Myometrial cell (primary cell): ENCODE data around the gene DRC3. TPM values are rescaled to one million over a fixed set of nuclear protein-coding genes. Genes with fewer than 3 reads are reported as not detected.

Experiments
- total RNA-seq: library from RNA; depleted of rRNA; stranded (reverse); fragments of >200 nt; gene quantifications from 2 replicates; pipeline ENCODE4 v1.2.3, GENCODE V29; 2015

Gene DRC3, protein sequence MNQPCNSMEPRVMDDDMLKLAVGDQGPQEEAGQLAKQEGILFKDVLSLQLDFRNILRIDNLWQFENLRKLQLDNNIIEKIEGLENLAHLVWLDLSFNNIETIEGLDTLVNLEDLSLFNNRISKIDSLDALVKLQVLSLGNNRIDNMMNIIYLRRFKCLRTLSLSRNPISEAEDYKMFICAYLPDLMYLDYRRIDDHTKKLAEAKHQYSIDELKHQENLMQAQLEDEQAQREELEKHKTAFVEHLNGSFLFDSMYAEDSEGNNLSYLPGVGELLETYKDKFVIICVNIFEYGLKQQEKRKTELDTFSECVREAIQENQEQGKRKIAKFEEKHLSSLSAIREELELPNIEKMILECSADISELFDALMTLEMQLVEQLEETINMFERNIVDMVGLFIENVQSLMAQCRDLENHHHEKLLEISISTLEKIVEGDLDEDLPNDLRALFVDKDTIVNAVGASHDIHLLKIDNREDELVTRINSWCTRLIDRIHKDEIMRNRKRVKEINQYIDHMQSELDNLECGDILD
- under 0.01 TPM in 2 replicates for total RNA-seq

DNA sequence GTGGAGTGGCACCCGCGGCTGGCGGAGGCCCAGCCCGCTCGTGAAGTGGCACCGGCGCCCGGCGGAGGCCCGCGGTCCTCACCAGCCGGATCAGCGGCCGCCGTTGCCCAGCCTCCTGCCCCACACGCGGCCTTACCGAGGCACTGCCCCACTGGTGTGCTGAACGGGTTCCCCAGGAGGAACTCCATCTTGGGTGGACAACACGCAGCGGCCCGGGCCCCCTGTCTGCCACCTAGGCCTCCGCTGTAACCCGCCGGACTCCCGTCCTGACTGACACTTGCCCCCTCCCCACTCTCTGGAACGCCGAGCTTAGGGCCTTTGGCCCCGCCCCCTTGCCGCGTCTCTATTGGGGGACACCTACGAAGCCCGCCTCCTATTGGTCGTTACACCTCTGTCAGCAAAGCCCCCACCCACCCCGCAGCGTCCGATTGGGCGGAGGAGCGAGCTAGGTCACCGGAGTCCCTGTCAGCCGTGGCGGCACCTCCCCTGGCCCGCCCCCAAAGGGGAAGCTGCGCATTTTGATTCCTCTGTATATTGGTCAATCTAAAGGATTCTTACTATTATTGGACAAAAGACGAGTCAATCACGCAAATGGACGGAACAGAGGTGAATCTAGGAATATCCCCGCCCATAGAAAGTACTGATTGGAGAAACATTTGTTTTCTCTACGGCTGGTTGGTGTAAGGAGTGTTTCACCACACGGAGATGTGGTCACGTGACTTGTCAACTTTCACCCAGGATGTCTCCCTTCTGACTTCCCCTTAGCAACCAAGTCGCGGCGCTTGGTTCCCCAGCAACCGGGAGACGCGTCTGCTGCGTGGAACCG is at the start of gene DRC3, which contains the start of gene TOM1L2:
Gene DRC3 (plus strand): TSS at position 737 of the 826 bp plus-strand sequence. CDS start 4,737 bp downstream, outside the sequence.
Gene TOM1L2 (minus strand): TSS at position 275 of the 826 bp plus-strand sequence. CDS start 87 bp downstream, at position 188.

DNA sequence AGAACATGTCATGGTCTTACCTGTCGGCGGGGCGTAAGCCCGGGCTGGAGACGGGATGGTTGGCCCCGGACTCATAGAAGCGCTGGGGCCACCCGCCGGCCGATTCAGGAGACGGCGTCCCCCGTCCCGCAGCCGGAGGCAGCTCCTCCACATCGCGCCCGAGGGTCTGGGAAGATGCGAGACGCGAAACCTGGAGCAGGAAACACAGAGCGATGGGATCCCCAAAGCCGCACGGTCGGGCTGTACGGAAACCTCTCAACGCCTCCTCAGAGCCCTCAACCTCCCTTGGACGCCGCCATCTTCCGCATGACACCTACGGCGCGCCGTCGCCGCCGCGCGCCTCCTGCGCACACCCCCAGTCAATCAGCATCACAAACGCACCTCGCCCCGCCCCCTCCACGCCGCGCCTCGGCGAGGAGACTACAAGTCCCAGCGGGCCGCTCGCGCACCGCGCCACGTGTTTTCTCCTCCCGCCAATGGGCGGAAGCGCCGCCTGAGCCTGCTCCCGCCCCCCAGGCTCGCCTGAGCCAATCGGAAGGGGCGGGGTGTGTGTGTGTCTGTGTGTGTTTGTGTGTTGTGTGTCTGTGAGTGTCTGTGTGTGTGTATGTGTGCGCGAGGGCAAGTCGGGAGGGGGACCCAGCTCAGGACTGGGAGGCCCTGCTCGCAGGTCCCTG is 66.3 kb downstream of the DRC3 start, which contains the start of the genes ATPAF2 and GID4:
Gene ATPAF2 (minus strand): TSS at position 308 of the 674 bp plus-strand sequence. CDS start 155 bp downstream, at position 153.
Gene GID4 (plus strand): TSS at position 548 of the 674 bp plus-strand sequence. CDS start 57 bp downstream, at position 605.

Other genes starting within 250 kb of the DRC3 start
- gene SREBF1, start 135.9 kb upstream of the DRC3 start, total RNA-seq, result 125 and 127 TPM in 2 replicates
- 25.4 and 30.5 TPM in 2 replicates for gene TOM1L2, start 462 bp upstream of the DRC3 start, total RNA-seq
- 9.8 and 21.1 TPM in 2 replicates for gene ATPAF2, start 66.3 kb downstream of the DRC3 start, total RNA-seq
- 5.8 and 9.2 TPM in 2 replicates for gene GID4, start 66.5 kb downstream of the DRC3 start, total RNA-seq
- gene DRG2, start 115.1 kb downstream of the DRC3 start, total RNA-seq, result 52.8 and 54.9 TPM in 2 replicates
- 0.58 and 1.4 TPM in 2 replicates for gene MYO15A, start 135.9 kb downstream of the DRC3 start, total RNA-seq
- 79.6 and 85.2 TPM in 2 replicates for gene ALKBH5, start 211.0 kb downstream of the DRC3 start, total RNA-seq